ENCODE data around the gene SEMA3D.

The SEMA3D gene

GRCh38 chr7:85135977-85136376 is 50.9 kb downstream of the SEMA3D start:
- TF ChIP-seq CTCF (IDR thresholded peaks at IDR 0.05; ENCODE audit: low read depth, low read length, missing control alignments) = no peak
- no peak overlapping the region for H3K4me3 ChIP-seq (replicated peaks; ENCODE audit: low read depth, low read length)
- DNase-seq (ENCODE audit: extremely low read depth, low read depth) = peak; percentile 44

- H3K4me3 ChIP-seq (replicated peaks; ENCODE audit: low read depth, low read length) = no peak overlapping the region
- TF ChIP-seq CTCF (IDR thresholded peaks at IDR 0.05; ENCODE audit: low read depth, low read length, missing control alignments) = no peak
- DNase-seq (ENCODE audit: extremely low read depth, low read depth) = no peak
Observed at GRCh38 chr7:85133560-85133959, 53.3 kb downstream of the SEMA3D start.

- DNase-seq (ENCODE audit: extremely low read depth, low read depth) = no peak
- H3K4me3 ChIP-seq (replicated peaks; ENCODE audit: low read depth, low read length) = no peak overlapping the region
- no peak for TF ChIP-seq CTCF (IDR thresholded peaks at IDR 0.05; ENCODE audit: low read depth, low read length, missing control alignments)
Observed at GRCh38 chr7:85133006-85133405, 53.9 kb downstream of the SEMA3D start.

- no peak for DNase-seq (ENCODE audit: extremely low read depth, low read depth)
- no peak overlapping the region for H3K4me3 ChIP-seq (replicated peaks; ENCODE audit: low read depth, low read length)
- TF ChIP-seq CTCF (IDR thresholded peaks at IDR 0.05; ENCODE audit: low read depth, low read length, missing control alignments) = no peak
Observed at GRCh38 chr7:85130702-85131101, 56.2 kb downstream of the SEMA3D start.

- no peak for TF ChIP-seq CTCF (IDR thresholded peaks at IDR 0.05; ENCODE audit: low read depth, low read length, missing control alignments)
- no peak for DNase-seq (ENCODE audit: extremely low read depth, low read depth)
- H3K4me3 ChIP-seq (replicated peaks; ENCODE audit: low read depth, low read length) = no peak overlapping the region
Observed at GRCh38 chr7:85126383-85126782, 60.5 kb downstream of the SEMA3D start.

GRCh38 chr7:85125651-85126131 is 61.2 kb downstream of the SEMA3D start:
- DNase-seq (ENCODE audit: extremely low read depth, low read depth) = peak; percentile 92
- no peak for TF ChIP-seq CTCF (IDR thresholded peaks at IDR 0.05; ENCODE audit: low read depth, low read length, missing control alignments)

GRCh38 chr7:85125176-85125575 is 61.7 kb downstream of the SEMA3D start:
- no peak for TF ChIP-seq CTCF (IDR thresholded peaks at IDR 0.05; ENCODE audit: low read depth, low read length, missing control alignments)
- H3K4me3 ChIP-seq (replicated peaks; ENCODE audit: low read depth, low read length) = no peak overlapping the region
- no peak for DNase-seq (ENCODE audit: extremely low read depth, low read depth)

More at GRCh38 chr7:85125651-85126131, 61.2 kb downstream of the SEMA3D start:
- no peak overlapping the region for H3K4me3 ChIP-seq (replicated peaks; ENCODE audit: low read depth, low read length)

Measured in HFF-Myc (cell line).